GM19328 (cell line): ENCODE results near the gene ODAD3.
"Not testable (repeated sequence)": the region's sequence is repeated elsewhere in the genome, so short reads cannot be mapped to it uniquely, and the experiment has no call there.

Experiments used
- ATAC-seq: cut with Tn5 transposase; IDR thresholded peaks from one replicate; pipeline ENCODE4 v1.9.1; 2021; ENCODE audit warnings: mild to moderate bottlenecking, moderate library complexity; ENCODE audit not compliant: unreplicated experiment

ODAD3 gene

DNA sequence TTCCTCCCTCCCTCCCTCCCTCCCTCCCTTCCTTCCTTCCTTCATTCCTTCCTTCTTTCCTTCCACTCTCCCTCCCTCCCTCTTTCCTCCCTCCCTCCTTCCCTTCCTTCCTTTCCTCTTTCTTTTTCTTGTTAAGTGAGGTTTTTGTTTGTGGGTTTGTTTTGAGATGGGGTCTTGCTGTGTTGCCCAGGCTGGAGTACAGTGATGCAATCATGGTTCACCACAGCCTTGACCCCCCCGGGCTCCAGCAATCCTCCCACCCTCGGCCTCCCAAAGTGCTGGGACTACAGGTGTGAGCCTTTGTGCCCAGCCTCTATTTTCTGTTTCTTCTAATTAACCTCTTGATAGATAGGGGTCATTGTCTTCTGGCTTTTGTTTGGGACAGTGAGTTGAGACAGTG is 26.5 kb upstream of the ODAD3 start:
- ATAC-seq, result no peak

DNA sequence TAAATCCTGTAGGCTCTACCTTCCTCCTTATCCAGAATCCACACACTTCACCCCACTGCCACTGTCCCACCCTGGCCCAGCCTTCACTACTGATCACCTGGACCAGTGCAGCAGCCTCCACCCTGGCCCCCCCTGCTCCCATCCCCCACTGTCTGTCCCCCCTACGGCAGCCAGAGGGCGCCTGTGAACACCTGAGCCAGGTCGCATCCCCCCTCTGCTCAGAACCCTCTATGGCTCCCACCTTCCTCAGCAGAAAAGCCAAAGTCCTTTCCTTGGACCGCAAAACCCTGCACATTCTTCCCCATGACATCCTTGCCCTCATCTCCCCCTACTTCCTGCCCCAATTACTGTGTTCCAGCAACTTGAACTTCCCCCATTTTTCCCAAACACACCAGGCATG is 25.3 kb upstream of the ODAD3 start:
- no peak for ATAC-seq

DNA sequence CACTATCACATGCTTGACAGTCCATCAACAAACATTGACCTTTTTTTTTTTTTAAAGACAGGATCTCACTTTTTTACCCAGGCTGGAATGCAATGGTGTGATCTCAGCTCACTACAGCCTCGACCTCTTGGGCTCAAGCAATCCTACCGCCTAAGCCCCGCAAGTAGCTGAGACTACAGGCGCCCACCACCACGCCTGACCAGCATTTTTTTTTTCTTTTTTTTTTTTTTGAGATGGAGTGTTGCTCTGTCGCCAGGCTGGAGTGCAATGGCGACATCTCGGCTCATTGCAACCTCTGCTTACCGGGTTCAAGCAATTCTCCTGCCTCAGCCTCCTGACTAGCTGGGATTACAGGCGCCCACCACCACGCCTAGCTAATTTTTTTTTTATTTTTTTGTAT is 24.0 kb upstream of the ODAD3 start:
- ATAC-seq, result not testable (repeated sequence)

DNA sequence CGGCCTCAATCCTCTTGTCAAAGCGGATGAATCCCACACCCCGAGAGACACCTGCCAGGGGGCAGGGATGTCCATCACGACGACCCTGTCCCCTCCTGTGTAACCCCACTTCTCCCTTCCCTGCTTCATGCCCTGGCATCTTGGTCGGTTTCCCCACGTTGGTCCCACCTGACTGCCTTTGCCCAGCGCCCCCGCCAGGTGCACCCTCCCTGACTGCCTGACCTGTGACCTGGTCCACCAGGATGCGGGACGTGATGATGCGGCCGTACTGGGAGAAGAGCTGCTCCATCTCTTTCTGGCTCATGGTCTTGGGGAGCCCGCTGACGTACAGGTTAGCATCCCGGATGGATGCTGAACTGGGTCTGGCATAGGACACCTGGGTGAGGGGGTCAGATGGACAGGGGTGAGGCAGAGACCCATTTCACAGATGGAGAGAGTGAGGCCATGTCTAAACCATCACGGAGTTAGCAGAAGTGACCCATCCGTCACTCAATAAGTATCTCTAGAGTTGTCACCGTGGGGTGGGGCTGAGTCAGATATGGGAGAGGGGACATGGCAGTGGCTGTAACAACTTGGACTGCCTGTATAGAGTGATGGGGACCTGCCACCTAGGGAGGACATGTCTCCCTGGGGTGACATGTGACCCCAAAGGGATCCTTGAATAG is 23.4 kb upstream of the ODAD3 start:
- no peak for ATAC-seq

DNA sequence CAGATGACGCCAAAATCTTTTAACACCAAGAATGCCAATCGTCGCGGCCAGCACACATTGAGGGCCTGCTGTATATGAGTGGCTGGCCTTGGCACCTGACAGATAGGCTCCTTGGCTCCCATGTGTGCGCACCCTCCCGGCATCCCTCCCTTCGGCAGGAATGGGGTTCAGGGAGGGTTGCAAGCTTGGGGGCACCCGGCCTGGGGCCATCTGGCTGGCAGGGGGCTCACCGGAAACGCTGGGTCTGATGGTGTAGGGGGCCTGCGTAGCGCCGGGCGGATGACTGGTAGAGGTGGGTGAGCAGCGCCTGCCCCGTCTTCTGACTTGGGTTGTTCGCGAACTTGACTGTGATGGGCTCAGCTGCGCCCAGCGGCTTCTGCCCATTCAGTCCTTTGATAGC is 22.9 kb upstream of the ODAD3 start:
- ATAC-seq, result no peak

DNA sequence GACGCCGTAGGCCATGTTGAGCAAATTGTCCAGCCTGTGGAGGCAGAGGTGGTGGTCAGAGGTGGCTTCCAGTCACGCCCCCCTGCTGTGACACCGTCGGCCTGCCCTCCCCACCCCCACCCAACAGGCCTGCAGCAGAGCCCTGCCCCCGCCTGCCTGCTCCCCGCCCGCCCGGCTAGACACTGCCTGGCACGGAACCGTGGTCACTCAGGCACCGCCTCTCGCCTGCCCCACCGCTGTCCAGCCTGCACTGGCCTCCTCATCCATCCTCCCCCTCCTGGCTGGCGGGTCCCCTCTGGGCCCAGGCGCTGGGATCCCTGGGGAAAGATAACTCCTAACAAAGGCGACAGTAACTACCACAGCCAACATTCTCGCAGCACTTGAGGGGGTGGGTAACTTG is 22.2 kb upstream of the ODAD3 start:
- ATAC-seq, result no peak

DNA sequence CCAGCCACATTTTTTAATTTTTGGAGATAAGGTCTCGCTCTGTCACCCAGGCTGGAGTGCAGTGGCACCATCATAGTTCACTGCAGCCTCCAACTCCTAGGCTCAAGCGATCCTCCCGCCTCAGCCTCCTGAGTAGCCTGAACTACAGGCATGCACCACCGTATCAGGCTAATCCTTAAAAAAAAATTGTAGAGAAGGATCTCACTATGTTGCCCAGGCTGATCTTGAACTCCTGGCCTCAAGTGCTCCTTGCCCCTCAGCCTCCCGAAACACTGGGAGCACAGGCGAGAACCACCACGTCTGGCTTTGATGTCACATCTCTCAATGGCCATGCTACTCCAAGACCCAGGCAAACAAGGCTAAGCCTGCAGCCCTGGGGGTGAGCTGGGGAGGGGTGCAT is 21.7 kb upstream of the ODAD3 start:
- ATAC-seq, result no peak

DNA sequence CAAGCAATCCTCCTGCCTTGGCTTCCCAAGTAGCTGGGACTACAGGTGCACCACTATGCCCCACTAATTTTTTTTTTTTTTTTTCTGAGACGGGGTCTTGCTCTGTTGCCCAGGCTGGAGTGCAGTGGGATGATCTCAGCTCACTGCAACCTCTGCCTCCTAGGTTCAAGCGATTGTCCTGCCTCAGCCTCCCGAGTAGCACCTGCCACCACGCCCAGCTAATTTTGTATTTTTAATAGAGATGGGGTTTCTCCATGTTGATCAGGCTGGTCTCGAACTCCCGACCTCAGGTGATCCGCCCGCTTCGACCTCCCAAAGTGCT is 20.3 kb upstream of the ODAD3 start:
- ATAC-seq, result not testable (repeated sequence)

DNA sequence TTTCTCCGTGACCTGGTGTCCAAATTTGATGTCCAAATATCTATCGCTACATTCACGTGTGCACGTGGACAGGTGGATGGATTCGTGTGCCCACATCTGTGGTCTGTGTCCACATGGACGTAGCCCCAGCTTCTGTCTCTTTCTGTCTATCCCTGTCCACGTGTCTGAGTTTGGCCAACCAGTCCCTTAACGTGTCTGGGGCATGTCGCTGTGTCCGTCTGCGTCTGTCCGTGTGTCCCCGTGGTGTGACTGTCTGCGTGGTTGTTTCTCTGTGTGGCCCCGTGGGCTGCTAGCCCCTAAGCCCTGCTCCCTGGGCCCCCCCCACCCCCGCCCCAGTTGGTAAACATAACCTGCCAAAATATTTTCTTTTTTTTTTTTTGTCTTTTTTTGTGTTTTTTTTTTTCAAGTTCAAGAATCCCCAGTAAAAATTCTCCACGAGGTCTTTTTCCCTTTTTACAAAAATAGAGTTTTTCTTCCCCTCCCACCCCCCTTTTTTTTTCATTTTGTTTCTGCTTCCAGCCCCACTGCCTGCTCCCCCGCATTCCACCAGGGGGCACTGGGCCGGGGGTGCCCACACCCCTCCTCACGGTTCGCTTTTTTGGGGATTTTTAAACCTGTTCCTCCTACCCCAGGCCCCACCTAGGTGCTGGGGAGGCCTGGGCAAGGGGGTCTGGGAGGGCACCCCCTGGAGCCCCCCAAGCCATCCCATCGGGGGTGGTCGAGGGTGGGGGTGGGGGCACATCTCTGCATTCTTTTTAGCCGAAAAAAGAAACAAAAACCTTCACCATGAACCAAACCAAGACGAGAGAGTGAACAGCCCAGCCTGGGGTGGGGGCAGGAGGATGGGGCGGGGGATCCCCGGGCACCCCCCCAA is 18.8 kb upstream of the ODAD3 start:
- ATAC-seq, result no peak

DNA sequence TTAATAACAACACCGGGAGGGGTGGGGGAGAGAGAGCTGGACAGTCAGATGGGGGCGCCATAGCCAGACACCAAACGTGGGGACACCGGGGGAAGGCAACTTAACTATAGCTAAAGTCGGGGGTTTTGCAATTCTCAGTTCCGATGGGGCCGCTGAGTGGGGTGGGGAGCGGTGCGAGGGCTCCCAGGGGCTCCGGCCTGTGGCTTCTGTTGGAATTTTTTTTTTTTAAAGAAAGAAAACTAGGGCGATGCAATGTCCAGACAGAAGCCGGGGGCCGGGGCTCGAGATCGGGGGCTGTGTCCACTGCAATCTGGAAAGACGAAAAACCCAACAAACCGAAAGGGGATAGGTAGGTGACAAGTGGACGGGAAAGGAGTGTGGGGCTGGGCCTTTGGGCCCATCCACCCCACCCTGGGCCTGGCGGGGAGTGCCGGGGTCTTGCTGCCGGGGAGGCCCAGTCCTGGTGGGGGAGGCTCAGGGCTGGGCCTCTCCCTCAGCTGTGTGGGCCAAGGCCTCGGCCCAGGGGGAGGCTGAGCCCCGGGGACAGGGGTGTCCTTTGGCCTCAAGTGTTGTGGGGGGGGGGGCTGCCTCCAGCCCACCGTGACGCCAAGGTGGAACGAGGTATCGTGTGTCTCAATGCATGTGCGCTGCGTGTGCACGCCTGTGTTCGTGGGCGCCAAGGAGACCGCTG is 17.8 kb upstream of the ODAD3 start:
- no peak for ATAC-seq

DNA sequence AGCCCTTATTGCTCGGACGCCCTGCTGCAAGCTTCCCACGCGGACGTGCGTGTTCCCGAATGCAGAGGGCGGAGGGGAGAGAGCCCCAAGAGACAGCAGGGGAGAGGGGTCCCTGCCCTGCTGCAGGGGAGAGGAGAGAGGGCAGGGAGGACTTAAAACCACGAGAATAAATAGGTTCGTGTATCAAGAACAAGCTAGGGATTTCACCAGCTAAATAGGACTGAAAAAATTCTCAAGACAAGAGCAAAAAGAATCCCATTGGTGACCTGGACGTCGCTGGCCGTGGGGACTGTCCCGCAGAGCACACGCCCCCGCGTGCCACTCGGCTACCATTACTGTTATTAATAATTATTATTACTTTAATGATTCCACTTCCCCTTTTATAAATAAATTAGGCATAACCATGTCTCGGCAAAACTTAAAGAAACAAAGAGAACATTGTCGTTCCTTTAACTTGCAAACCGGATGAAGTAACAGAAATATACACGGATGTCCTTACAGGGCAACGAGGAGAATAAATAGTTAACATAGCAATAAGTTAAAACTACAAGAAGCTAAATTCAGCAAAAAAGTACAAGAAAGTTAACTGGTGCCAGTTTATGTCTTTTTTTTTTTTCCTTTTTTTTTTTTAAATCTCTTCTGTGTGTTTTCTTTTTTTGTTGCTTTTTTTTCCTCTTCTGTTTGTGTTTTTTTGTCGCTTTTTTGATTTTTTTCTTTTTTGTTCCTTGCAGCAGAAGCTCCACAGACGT is 17.1 kb upstream of the ODAD3 start:
- no peak for ATAC-seq

DNA sequence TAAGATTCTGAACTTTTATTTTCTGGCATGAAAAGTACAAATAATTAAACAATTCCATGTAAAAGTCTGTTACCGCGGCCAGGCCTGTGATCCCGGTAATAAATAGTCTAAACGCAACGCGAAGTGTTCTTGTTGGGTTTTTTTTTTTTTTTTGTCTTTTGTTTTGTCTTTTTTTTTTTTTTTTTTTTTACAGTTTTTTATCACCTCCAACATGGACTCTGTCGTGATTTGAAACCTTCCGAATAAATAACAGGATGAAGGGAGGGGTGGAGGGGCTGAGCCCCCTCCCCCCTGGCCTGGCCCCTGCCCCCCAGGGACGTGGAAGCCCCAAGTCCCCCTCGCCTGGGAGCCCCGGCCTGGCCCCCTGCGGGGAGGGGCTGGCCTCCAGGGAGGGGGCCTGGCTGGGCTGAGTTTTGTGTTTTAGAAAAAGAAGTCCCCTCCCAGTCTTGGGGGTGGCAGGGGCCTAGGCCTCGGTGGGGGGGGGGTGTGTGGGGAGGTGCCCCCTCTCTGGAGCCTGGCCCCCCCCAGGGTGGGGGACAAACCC is 16.5 kb upstream of the ODAD3 start:
- ATAC-seq, result no peak

DNA sequence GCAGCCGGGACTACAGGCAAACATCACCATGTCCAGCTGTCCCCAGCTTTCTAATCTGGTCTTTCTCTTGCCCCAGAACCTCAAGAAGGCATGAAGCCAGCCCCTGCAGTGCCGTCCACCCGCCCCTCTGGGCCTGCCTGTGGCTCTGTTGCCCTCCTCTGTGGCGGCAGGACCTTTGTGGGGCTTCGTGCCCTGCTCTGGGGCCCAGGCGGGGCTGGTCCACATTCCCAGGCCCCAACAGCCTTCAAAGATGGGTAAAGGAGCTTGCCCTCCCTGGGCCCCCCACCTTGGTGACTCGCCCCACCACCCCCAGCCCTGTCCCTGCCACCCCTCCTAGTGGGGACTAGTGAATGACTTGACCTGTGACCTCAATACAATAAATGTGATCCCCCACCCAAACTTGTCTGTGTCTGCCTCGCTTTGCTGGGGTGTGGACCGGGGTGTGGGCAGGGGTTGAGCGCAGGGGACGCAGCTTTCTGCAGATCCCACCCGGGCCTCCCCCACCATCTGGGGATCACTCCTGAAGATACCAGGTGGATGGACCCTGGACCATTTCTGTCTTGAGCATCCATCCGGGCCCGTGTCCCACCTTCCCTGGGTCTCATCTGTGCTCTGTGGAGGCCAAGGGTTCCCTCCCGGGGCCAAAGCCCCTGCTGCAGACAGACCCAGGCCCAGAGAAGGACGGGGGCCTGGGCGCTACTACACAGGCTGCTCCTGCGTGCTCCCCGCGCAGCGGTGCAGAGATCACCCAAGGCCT is 15.8 kb upstream of the ODAD3 start:
- ATAC-seq, result no peak

DNA sequence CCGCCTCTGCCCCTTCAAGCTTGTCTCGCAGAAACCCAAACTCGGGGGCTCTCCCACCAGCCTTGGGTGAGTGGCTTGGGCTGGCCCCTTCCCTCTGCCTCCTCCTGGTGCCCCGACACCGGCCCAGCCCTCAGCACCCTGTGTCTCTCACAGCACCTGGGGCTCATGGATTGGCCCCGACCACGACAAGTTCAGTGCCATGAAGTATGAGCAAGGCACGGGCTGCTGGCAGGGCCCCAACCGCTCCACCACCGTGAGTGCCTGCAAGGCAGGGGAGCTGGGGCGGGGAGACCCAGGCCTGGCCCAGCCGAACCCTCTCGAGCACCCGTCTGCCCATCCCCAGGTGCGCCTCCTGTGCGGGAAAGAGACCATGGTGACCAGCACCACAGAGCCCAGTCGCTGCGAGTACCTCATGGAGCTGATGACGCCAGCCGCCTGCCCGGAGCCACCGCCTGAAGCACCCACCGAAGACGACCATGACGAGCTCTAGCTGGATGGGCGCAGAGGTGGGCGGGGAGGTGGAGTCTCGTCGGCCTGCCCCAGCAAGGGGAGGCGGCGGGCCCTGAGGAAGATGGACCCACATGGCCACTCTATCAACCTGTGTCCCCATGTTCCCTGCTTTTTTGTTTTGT is 14.1 kb upstream of the ODAD3 start:
- no peak for ATAC-seq

DNA sequence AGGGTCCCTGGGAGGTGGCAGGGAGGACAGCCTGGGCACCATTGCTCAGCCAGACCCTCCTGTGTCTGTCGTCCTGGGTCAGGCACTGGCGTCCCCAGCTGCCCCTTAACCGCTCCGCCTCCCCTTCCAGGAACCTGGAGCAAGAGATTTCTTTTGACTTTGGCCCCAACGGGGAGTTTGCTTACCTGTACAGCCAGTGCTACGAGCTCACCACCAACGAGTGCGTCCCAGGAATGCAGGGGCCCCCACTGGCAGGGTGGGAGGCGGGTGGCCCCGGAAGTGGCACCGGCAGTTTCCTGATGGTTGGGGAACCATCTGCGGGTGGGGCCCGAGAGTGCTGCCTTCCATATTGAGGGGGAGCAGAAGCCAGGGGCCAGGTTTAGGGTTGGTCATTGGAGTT is 13.5 kb upstream of the ODAD3 start:
- no peak for ATAC-seq

DNA sequence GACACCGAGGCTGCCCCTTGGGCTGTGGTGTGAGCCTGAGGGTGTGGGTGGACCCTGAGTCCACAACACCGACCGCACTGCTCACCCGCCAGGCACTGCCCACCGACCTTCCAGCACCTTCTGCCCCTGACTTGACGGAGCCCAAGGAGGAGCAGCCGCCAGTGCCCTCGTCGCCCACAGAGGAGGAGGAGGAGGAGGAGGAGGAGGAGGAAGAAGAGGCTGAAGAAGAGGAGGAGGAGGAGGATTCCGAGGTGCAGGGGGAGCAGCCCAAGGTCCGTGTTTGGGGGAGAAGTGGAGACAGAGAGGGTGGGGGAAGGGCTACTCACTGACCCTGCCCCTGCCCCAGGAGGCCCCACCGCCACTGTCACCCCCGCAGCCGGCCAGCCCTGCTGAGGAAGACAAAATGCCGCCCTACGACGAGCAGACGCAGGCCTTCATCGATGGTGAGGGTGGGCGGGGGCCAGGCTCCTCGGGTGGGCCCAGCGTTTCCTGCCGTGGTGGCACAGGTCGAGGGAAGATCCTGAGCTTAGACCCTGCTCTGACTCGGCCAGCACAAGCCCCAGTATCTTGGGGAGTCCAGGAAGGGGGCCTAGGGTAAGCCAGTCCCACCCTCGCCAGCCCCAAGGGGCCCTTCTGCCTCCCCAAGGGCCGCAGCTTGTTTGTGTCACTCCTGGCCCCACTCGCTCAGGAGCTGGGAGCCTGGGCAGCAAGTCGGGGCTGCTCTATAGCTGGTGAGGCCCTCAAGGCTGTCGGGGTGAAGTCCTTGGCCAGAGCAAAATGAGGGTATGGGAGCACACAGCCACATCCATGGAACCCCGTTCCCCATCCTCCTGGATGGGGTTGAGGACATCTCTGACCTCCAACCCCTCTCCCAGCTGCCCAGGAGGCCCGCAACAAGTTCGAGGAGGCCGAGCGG is 12.7 kb upstream of the ODAD3 start:
- ATAC-seq, result no peak

DNA sequence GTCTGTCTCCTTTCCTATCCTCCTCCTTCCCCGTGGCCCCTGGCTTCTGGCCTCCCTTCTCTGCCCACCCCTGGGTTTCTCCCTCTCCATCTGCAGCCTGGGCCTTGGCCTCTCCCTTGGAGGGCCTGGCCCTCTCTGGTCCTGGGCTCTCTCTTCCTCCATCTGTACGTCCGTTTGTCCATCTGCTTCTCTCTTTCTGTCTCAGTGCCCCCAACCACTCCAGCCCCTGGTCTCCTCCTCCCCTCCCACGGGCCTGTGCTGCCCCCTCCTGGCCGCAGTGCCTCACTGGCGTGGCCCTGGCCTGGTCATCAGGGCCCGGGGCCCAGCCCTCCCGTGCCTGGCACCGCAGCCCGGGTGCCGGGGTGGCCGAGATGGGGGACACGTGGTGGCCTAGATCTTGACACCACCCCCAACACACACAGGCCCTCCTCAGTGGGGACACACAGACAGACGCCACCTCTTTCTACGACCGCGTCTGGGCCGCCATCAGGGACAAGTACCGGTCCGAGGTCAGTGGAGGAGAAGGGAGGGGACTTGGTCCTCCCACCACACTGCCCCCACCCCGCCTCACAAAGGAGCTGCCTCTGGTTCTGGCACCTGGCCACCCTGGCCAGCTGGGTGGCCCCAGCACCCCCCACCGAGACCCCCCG is 11.9 kb upstream of the ODAD3 start:
- no peak for ATAC-seq

DNA sequence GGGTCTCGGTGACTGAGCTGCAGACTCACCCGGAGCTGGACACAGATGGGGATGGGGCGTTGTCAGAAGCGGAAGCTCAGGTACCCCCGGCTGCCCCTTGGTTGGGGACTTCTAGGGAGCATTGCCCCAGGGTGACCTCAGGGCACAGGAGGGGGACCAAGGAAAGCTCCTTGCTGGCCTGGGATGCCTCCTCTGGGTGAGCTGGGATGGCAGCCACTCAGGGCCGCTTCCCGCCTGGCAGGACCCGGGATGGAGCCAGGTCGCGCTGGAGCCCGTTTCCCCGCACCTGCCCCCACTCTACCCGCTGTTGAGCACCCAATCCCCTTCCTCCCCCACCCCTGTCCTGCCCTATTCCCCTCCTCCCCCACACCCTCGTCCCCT is 11.3 kb upstream of the ODAD3 start:
- no peak for ATAC-seq
